Calu3 (cell line): Measurements from ENCODE around the gene PROM1. TPM values are rescaled to one million over a fixed set of nuclear protein-coding genes. Genes with fewer than 3 reads are reported as not detected.

Source experiments
- BruUV-seq: library from RNA; stranded (reverse); fragments of 400-500 nt; replicated peaks from 2 replicates; lab custom pipeline; 2021; lab: Mats Ljungman, UMichigan
- CTCF ChIA-PET: fragments of 300-600 bp; sonication (Branson Sonifier 250); formaldehyde crosslinking; loops from one replicate; lab custom pipeline; 2022; ENCODE audit warnings: antibody characterized with exemption; lab: Charles Lee
- DNase-seq: peaks from one replicate; pipeline ENCODE4 v3.0.0; 2022
- H3K27ac Mint-ChIP-seq: one replicate; pipeline ENCODE4 v1.8.0; 2022; ENCODE audit warnings: mixed read lengths; ENCODE audit not compliant: unreplicated experiment
- H3K27me3 Mint-ChIP-seq: one replicate; pipeline ENCODE4 v1.8.0; 2022; ENCODE audit warnings: mixed read lengths; ENCODE audit not compliant: unreplicated experiment
- H3K36me3 Mint-ChIP-seq: one replicate; pipeline ENCODE4 v1.8.0; 2022; ENCODE audit warnings: mild to moderate bottlenecking, moderate library complexity, mixed read lengths; ENCODE audit not compliant: insufficient read depth, unreplicated experiment
- H3K4me1 Mint-ChIP-seq: one replicate; pipeline ENCODE4 v1.8.0; 2022; ENCODE audit warnings: mild to moderate bottlenecking, low read depth, mixed read lengths; ENCODE audit not compliant: unreplicated experiment
- H3K4me3 Mint-ChIP-seq: one replicate; pipeline ENCODE4 v1.8.0; 2022; ENCODE audit warnings: mild to moderate bottlenecking, low read depth, moderate library complexity, mixed read lengths; ENCODE audit not compliant: unreplicated experiment
- H3K9me3 Mint-ChIP-seq: one replicate; pipeline ENCODE4 v1.8.0; 2022; ENCODE audit warnings: low read depth, mixed read lengths; ENCODE audit not compliant: unreplicated experiment
- intact Hi-C: fragments of 100-400 bp; cut with micrococcal nuclease; formaldehyde crosslinking; loops from one replicate; pipeline ENCODE4 v1.10.0; 2022; ENCODE audit not compliant: unreplicated experiment
- total RNA-seq: library from RNA; stranded (reverse); gene quantifications from 2 replicates; pipeline ENCODE4 v1.2.3, GENCODE V29; 2022
- TF ChIP-seq, protein P1 (sequence below): fragments of 200-600 bp; IDR thresholded peaks from one replicate; pipeline ENCODE4 v1.8.0; 2022; ENCODE audit warnings: antibody characterized with exemption; ENCODE audit not compliant: unreplicated experiment

PROM1 gene
- total RNA-seq, 1 experiment from 2014 or later, result 73.9 TPM

DNA sequence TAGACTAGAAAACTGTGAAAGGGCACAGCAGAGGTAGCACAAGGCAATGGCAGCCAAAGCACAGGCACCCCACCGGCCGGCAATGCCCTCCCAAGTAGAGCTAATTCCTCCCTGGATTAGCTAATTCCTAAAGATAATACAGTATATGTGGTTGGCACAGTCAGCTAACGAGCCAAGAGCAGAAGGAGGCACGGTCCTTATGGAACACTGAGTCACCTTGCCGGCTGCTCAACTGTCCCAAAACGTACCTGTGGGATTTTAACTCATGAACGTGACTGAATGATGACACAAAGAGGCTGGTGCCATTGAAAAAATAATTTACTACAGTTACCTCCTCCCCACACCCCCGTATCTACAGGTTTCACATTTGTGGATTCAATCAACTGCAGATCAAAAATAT lies 136.1 kb downstream of the PROM1 start:
- no peaks in the 10 kb centered on the region for H3K36me3 Mint-ChIP-seq
- BruUV-seq, result no TSS peak
- H3K4me3 Mint-ChIP-seq, result no peak overlapping the region
- CTCF ChIA-PET, result no interaction called here
- H3K27me3 Mint-ChIP-seq, result no peaks in the 10 kb centered on the region
- intact Hi-C loops, result no loop called here
- H3K9me3 Mint-ChIP-seq, result no peaks in the 10 kb centered on the region
- peaks cover 9% of the 10 kb centered on the region for H3K4me1 Mint-ChIP-seq
- no peak for DNase-seq
- TF ChIP-seq, protein P1, sequence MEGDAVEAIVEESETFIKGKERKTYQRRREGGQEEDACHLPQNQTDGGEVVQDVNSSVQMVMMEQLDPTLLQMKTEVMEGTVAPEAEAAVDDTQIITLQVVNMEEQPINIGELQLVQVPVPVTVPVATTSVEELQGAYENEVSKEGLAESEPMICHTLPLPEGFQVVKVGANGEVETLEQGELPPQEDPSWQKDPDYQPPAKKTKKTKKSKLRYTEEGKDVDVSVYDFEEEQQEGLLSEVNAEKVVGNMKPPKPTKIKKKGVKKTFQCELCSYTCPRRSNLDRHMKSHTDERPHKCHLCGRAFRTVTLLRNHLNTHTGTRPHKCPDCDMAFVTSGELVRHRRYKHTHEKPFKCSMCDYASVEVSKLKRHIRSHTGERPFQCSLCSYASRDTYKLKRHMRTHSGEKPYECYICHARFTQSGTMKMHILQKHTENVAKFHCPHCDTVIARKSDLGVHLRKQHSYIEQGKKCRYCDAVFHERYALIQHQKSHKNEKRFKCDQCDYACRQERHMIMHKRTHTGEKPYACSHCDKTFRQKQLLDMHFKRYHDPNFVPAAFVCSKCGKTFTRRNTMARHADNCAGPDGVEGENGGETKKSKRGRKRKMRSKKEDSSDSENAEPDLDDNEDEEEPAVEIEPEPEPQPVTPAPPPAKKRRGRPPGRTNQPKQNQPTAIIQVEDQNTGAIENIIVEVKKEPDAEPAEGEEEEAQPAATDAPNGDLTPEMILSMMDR, result no peak
- no peak overlapping the region for H3K27ac Mint-ChIP-seq

DNA sequence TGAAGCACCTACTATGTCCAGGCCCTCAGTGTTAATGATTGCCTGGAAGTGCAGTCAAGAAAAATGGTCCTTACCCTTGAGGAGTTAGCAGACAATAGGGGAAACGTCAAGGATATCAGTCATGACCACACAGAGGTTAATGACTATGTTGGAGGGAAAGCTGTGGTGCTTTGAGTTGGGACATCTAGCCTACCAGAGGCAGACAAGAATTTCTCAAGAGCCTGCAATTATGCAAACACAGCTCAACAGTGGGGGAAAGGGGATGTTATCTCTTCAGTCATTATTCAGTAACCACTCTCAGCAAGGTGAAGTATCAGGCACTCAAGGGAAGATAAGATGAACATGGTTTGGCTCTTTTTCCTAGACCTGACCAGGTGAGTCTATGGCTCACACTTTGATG lies 138.3 kb downstream of the PROM1 start:
- no TSS peak for BruUV-seq
- H3K27me3 Mint-ChIP-seq, result no peaks in the 10 kb centered on the region

DNA sequence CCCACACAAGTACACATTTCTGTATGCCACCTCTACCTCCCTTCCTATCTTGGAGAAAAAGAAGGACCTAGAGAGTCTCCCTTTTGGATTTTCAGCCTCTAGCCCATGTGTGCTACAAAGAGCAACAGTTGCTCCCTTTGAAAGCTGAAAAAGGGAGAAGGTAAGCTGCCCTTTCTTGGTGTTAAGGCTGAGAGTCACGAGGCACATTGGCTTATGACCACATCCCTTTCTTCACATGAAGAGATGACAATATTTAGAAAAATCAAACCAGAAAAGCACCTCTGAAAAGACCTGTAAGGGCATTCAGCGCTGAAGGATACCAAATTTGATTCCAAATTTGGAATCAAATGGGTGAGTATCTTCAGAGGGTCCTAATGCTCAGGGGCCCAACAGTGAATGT lies 138.9 kb downstream of the PROM1 start:
- CTCF ChIA-PET, result no interaction called here
- Mint-ChIP-seq H3K4me3 (no peak overlapping the region), H3K27me3 (no peaks in the 10 kb centered on the region), H3K4me1 (no peaks in the 10 kb centered on the region), H3K36me3 (no peaks in the 10 kb centered on the region), H3K9me3 (no peaks in the 10 kb centered on the region), H3K27ac (no peak overlapping the region)
- DNase-seq, result no peak
- TF ChIP-seq, protein P1, result no peak
- intact Hi-C loops, result no loop called here
- no TSS peak for BruUV-seq

More for the DNA sequence above, 138.3 kb downstream of the PROM1 start:
- TF ChIP-seq, protein P1, result no peak
- Mint-ChIP-seq H3K27ac (no peak overlapping the region), H3K4me3 (no peak overlapping the region), H3K9me3 (no peaks in the 10 kb centered on the region), H3K36me3 (no peaks in the 10 kb centered on the region), H3K4me1 (no peaks in the 10 kb centered on the region)
- DNase-seq, result no peak
- CTCF ChIA-PET, result no interaction called here
- intact Hi-C loops, result no loop called here

DNA sequence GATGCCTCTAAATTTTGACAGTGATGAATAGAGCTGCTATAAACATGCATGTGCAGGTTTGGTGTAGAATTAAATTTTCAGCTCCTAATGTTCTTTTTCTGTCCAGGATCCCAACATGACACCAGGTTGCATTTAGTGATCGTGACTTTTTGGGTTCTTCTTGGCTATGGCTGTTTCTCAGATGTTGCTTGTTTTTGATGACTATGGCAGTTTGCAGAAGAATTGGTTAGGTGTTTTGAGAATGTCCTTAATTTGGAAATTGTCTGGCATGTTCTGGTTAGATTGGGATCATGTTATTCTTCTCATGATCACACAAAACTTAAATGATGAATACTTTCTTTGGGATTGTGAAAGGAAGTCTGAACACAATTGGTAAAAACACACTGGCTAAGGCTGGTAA lies 141.5 kb downstream of the PROM1 start:
- Mint-ChIP-seq H3K36me3 (no peaks in the 10 kb centered on the region), H3K27me3 (no peaks in the 10 kb centered on the region), H3K4me1 (peaks cover 15% of the 10 kb centered on the region), H3K9me3 (no peaks in the 10 kb centered on the region), H3K27ac (no peak overlapping the region), H3K4me3 (no peak overlapping the region)
- intact Hi-C loops, result no loop called here
- TF ChIP-seq, protein P1, result no peak
- CTCF ChIA-PET, result no interaction called here
- no peak for DNase-seq
- no TSS peak for BruUV-seq
